Measurements from ENCODE around the gene ELF1.

- peak in 1 of 2 donors; percentile 23 for TF ChIP-seq POLR2A (IDR thresholded peaks at IDR 0.05)
- no peak for TF ChIP-seq CTCF (IDR thresholded peaks at IDR 0.05)
Observed at GRCh38 chr13:41017159-41017558, 2.0 kb downstream of the ELF1 start.

All from tibial nerve (tissue), 3 donors.